ENCODE measurements around the gene MRPL28. TPM values are rescaled to one million over a fixed set of nuclear protein-coding genes. Genes with fewer than 3 reads are reported as not detected.
"Not testable (repeated sequence)": the region's sequence is repeated elsewhere in the genome, so short reads cannot be mapped to it uniquely, and the experiment has no call there.

MRPL28 gene
- polyA plus RNA-seq (ENCODE audit: insufficient read length in 12 of 12): 10 to 100 TPM in 11 of 12 donors, not detected in 1; 31.5 to 51.3 (median 36.6) TPM
- long read RNA-seq, donor 1, transcript MRPL28-201 (6 exons, 1,098 nt): major isoform, 24 of 32 reads
- long read RNA-seq, donor 1, partial matches to known transcripts: 7 of 32 reads
- long read RNA-seq, donor 1, other reads (novel, unspliced or antisense): 0 of 32 reads
- long read RNA-seq, donor 2, transcript MRPL28-201 (6 exons, 1,098 nt): major isoform, 16 of 17 reads
- long read RNA-seq, donor 2, partial matches to known transcripts: 0 of 17 reads
- long read RNA-seq, donor 2, other reads (novel, unspliced or antisense): 0 of 17 reads
- long read RNA-seq, donor 3, transcript MRPL28-201 (6 exons, 1,098 nt): major isoform, 7 of 13 reads
- long read RNA-seq, donor 3, partial matches to known transcripts: 6 of 13 reads
- long read RNA-seq, donor 3, other reads (novel, unspliced or antisense): 0 of 13 reads
- long read RNA-seq, donor 4, transcript MRPL28-201 (6 exons, 1,098 nt): major isoform, 6 of 6 reads
- long read RNA-seq, donor 4, partial matches to known transcripts: 0 of 6 reads
- long read RNA-seq, donor 4, other reads (novel, unspliced or antisense): 0 of 6 reads
- long read RNA-seq, donor 5, transcript MRPL28-201 (6 exons, 1,098 nt): major isoform, 26 of 39 reads
- long read RNA-seq, donor 5, partial matches to known transcripts: 12 of 39 reads
- long read RNA-seq, donor 5, other reads (novel, unspliced or antisense): 0 of 39 reads
- long read RNA-seq, donor 6, transcript MRPL28-201 (6 exons, 1,098 nt): major isoform, 14 of 21 reads
- long read RNA-seq, donor 6, partial matches to known transcripts: 5 of 21 reads
- long read RNA-seq, donor 6, other reads (novel, unspliced or antisense): 0 of 21 reads
- long read RNA-seq, donor 7, transcript MRPL28-201 (6 exons, 1,098 nt): major isoform, 9 of 10 reads
- long read RNA-seq, donor 7, partial matches to known transcripts: 0 of 10 reads
- long read RNA-seq, donor 7, other reads (novel, unspliced or antisense): 0 of 10 reads
- long read RNA-seq, donor 8, transcript MRPL28-201 (6 exons, 1,098 nt): major isoform, 13 of 25 reads
- long read RNA-seq, donor 8, partial matches to known transcripts: 9 of 25 reads
- long read RNA-seq, donor 8, other reads (novel, unspliced or antisense): 0 of 25 reads
- long read RNA-seq, donor 9, transcript MRPL28-201 (6 exons, 1,098 nt): major isoform, 19 of 28 reads
- long read RNA-seq, donor 9, partial matches to known transcripts: 8 of 28 reads
- long read RNA-seq, donor 9, other reads (novel, unspliced or antisense): 0 of 28 reads
- long read RNA-seq, donor 10, transcript MRPL28-201 (6 exons, 1,098 nt): major isoform, 14 of 24 reads
- long read RNA-seq, donor 10, partial matches to known transcripts: 8 of 24 reads
- long read RNA-seq, donor 10, other reads (novel, unspliced or antisense): 0 of 24 reads
- long read RNA-seq, donor 11, transcript MRPL28-201 (6 exons, 1,098 nt): major isoform, 18 of 28 reads
- long read RNA-seq, donor 11, partial matches to known transcripts: 8 of 28 reads
- long read RNA-seq, donor 11, other reads (novel, unspliced or antisense): 0 of 28 reads

- peak; percentile 96 for DNase-seq
Observed at GRCh38 chr16:370443-370842, at the start of gene MRPL28. MRPL28 (minus strand) TSS chr16:370538; CDS start chr16:370218, 320 bp downstream.

- DNase-seq: not testable (repeated sequence)
Observed at GRCh38 chr16:415170-415498, 44.8 kb upstream of the MRPL28 start.

GRCh38 chr16:414395-415169 lies 44.2 kb upstream of the MRPL28 start:
- DNase-seq: no peak

GRCh38 chr16:411576-412265 lies 41.4 kb upstream of the MRPL28 start:
- no peak for DNase-seq

- no peak for DNase-seq
Observed at GRCh38 chr16:410516-411178, 40.3 kb upstream of the MRPL28 start.

- no peak for DNase-seq
Observed at GRCh38 chr16:407253-407652, 36.9 kb upstream of the MRPL28 start.

GRCh38 chr16:405548-406506 lies 35.5 kb upstream of the MRPL28 start:
- DNase-seq: no peak

GRCh38 chr16:404971-405486 lies 34.7 kb upstream of the MRPL28 start:
- no peak for DNase-seq

- peak; percentile 91 for DNase-seq
Observed at GRCh38 chr16:401468-402348, 31.4 kb upstream of the MRPL28 start, which contains the start of gene DECR2. DECR2 (plus strand) TSS chr16:401885; CDS start chr16:401964, 79 bp downstream.

GRCh38 chr16:400061-400591 lies 29.8 kb upstream of the MRPL28 start:
- no peak for DNase-seq

- no peak for DNase-seq
Observed at GRCh38 chr16:399340-400019, 29.1 kb upstream of the MRPL28 start.

- DNase-seq: no peak
Observed at GRCh38 chr16:398561-399339, 28.4 kb upstream of the MRPL28 start.

- DNase-seq: no peak
Observed at GRCh38 chr16:397736-398332, 27.5 kb upstream of the MRPL28 start.

- no peak for DNase-seq
Observed at GRCh38 chr16:397135-397661, 26.9 kb upstream of the MRPL28 start, which contains the start of gene NME4. NME4 (plus strand) TSS chr16:397199; CDS start chr16:397223, 24 bp downstream.

All from muscle of arm (tissue), 14 donors.